ENCODE data around the gene COL9A3. TPM values are rescaled to one million over a fixed set of nuclear protein-coding genes. Genes with fewer than 3 reads are reported as not detected.

COL9A3 gene
- total RNA-seq, 1 donor from 2014 or later = 10.5 TPM

GRCh38 chr20:62779417-62779685 is 37.5 kb upstream of the COL9A3 start:
- TF ChIP-seq EZH2phosphoT487 (IDR thresholded peaks at IDR 0.05) (no peak), EZH2 (IDR thresholded peaks at IDR 0.05) (no peak), CTCF (IDR thresholded peaks at IDR 0.05) (no peak)

GRCh38 chr20:62780204-62780603 is 36.6 kb upstream of the COL9A3 start:
- Mint-ChIP-seq H3K9me3 (no peaks in the 10 kb centered on the region), H3K4me1 (peaks cover 24% of the 10 kb centered on the region), H3K4me3 (no peak overlapping the region), H3K36me3 (no peaks in the 10 kb centered on the region), H3K27ac (no peak overlapping the region), H3K27me3 (ENCODE audit: insufficient read depth, low read depth) (peaks cover 5% of the 10 kb centered on the region)
- no peak for DNase-seq (ENCODE audit: low spot score)
- no peaks in the 10 kb centered on the region for H3F3A ChIP-seq (ENCODE audit: low read depth)
- H3K36me3 ChIP-seq = no peaks in the 10 kb centered on the region
- H3K9ac ChIP-seq = no peak overlapping the region
- peak overlapping the region; percentile 3 for H3K4me2 ChIP-seq
- H2AFZ ChIP-seq (replicated peaks) = no peak overlapping the region
- H3K79me2 ChIP-seq (ENCODE audit: low read depth) = no peaks in the 10 kb centered on the region
- H3K27ac ChIP-seq = no peak overlapping the region
- no peaks in the 10 kb centered on the region for H3K27me3 ChIP-seq
- peaks cover 6% of the 10 kb centered on the region for H3K4me1 ChIP-seq
- no peak overlapping the region for H3K4me3 ChIP-seq
- H3K9me3 ChIP-seq (ENCODE audit: low read depth) = no peaks in the 10 kb centered on the region
- TF ChIP-seq EZH2phosphoT487 (IDR thresholded peaks at IDR 0.05) (no peak), CTCF (IDR thresholded peaks at IDR 0.05) (no peak), EZH2 (IDR thresholded peaks at IDR 0.05) (no peak)
- no peaks in the 10 kb centered on the region for H4K20me1 ChIP-seq (ENCODE audit: low read depth)

More at GRCh38 chr20:62779417-62779685, 37.5 kb upstream of the COL9A3 start:
- DNase-seq (ENCODE audit: low spot score) = no peak
- Histone ChIP-seq H4K20me1 (ENCODE audit: low read depth) (no peaks in the 10 kb centered on the region), H3K27ac (no peak overlapping the region), H3K4me2 (no peak overlapping the region), H3K4me3 (no peak overlapping the region), H3K9ac (no peak overlapping the region), H2AFZ (replicated peaks) (no peak overlapping the region), H3K27me3 (no peaks in the 10 kb centered on the region), H3K79me2 (ENCODE audit: low read depth) (no peaks in the 10 kb centered on the region), H3K9me3 (ENCODE audit: low read depth) (no peaks in the 10 kb centered on the region), H3K4me1 (peaks cover 6% of the 10 kb centered on the region), H3K36me3 (no peaks in the 10 kb centered on the region), H3F3A (ENCODE audit: low read depth) (no peaks in the 10 kb centered on the region)
- Mint-ChIP-seq H3K9me3 (no peaks in the 10 kb centered on the region), H3K27ac (no peak overlapping the region), H3K36me3 (no peaks in the 10 kb centered on the region), H3K4me1 (peaks cover 28% of the 10 kb centered on the region), H3K27me3 (ENCODE audit: insufficient read depth, low read depth) (peaks cover 7% of the 10 kb centered on the region), H3K4me3 (no peak overlapping the region)

DNA sequence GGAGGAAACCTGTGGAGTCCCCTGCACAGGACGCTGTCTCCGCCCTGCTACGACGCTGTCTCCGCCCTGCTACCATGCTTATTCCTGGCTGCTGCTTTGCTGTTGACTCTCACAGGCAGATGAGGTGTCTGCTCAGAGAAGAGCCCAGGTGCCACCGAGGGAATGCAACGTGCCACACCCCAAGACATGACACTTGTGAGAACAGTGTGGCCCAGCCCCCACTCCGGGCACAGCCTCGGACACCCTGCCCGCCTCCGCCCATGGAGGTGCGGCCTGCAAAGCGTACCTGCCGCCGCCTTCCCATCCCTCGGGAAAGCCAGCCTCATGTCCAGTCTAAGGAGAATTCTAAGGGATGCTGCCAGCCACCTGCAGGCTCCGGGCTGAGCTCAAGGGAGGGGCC is 36.2 kb upstream of the COL9A3 start:
- Mint-ChIP-seq H3K36me3 (no peaks in the 10 kb centered on the region), H3K4me1 (peaks cover 23% of the 10 kb centered on the region), H3K9me3 (no peaks in the 10 kb centered on the region), H3K27me3 (ENCODE audit: insufficient read depth, low read depth) (peaks cover 5% of the 10 kb centered on the region), H3K27ac (peak overlapping the region; percentile 76), H3K4me3 (no peak overlapping the region)
- H3K9ac ChIP-seq = no peak overlapping the region
- DNase-seq (ENCODE audit: low spot score) = no peak
- H3K4me1 ChIP-seq = peaks cover 8% of the 10 kb centered on the region
- no peaks in the 10 kb centered on the region for H4K20me1 ChIP-seq (ENCODE audit: low read depth)
- TF ChIP-seq EZH2 (IDR thresholded peaks at IDR 0.05) (no peak), EZH2phosphoT487 (IDR thresholded peaks at IDR 0.05) (no peak), CTCF (IDR thresholded peaks at IDR 0.05) (no peak)
- H3K4me3 ChIP-seq = no peak overlapping the region
- no peak overlapping the region for H3K4me2 ChIP-seq
- H3K79me2 ChIP-seq (ENCODE audit: low read depth) = no peaks in the 10 kb centered on the region
- no peaks in the 10 kb centered on the region for H3K27me3 ChIP-seq
- no peak overlapping the region for H2AFZ ChIP-seq (replicated peaks)
- H3K9me3 ChIP-seq (ENCODE audit: low read depth) = no peaks in the 10 kb centered on the region
- no peaks in the 10 kb centered on the region for H3K36me3 ChIP-seq
- H3K27ac ChIP-seq = no peak overlapping the region
- H3F3A ChIP-seq (ENCODE audit: low read depth) = peaks cover 2% of the 10 kb centered on the region

Data from neural progenitor cell (in vitro differentiated cells).